PC-9 (cell line): ENCODE measurements around the gene MRM3. TPM values are rescaled to one million over a fixed set of nuclear protein-coding genes. Genes with fewer than 3 reads are reported as not detected.
A peak's percentile ranks its signal among the peaks of the same experiment; 100 is the strongest.

ENCODE experiments used
- Bru-seq: library from RNA; stranded (reverse); fragments of 400-500 nt; gene quantifications from one replicate; lab custom pipeline; 2021; lab: Mats Ljungman, UMichigan
- BruChase-seq, 2 experiments: library from RNA; stranded (reverse); fragments of 400-500 nt; gene quantifications; one replicate each; lab custom pipeline; 2021; lab: Mats Ljungman, UMichigan
- BruUV-seq: library from RNA; stranded (reverse); fragments of 400-500 nt; replicated peaks from 2 replicates; lab custom pipeline; 2021; lab: Mats Ljungman, UMichigan
- CTCF ChIA-PET: fragments of 300-600 bp; sonication (Branson Sonifier 250); formaldehyde crosslinking; loops from one replicate; lab custom pipeline; 2022; ENCODE audit warnings: antibody characterized with exemption; lab: Charles Lee
- POLR2A ChIA-PET: fragments of 300-600 bp; sonication (Branson Sonifier 250); formaldehyde crosslinking; loops from one replicate; lab custom pipeline; 2022; ENCODE audit warnings: antibody characterized with exemption; ENCODE audit not compliant: unreplicated experiment; lab: Charles Lee
- DNase-seq, 2 experiments: peaks; one replicate each; pipeline versions ENCODE4 v3.0.0 to v3.0.0-alpha.2; 2015 to 2022; ENCODE audit warnings: mixed read lengths in 1 of 2
- H2AFZ ChIP-seq: fragments of 200-600 bp; sonication (generic); 2 replicates; pipeline ENCODE4 v1.8.1; 2017; ENCODE audit warnings: antibody characterized with exemption
- H3F3A ChIP-seq: fragments of 200-600 bp; sonication (generic); 2 replicates; pipeline ENCODE4 v1.8.1; 2017; ENCODE audit warnings: antibody characterized with exemption, mild to moderate bottlenecking, low read depth; ENCODE audit not compliant: insufficient read depth
- H3K27ac ChIP-seq: fragments of 200-600 bp; sonication (generic); 2 replicates; pipeline ENCODE4 v1.6.1; 2016; ENCODE audit warnings: mixed run types
- H3K27me3 ChIP-seq: fragments of 200-600 bp; sonication (generic); 2 replicates; pipeline ENCODE4 v1.6.1; 2016; ENCODE audit warnings: low read depth, mixed run types; ENCODE audit not compliant: insufficient read depth
- H3K36me3 ChIP-seq: fragments of 200-600 bp; sonication (generic); 2 replicates; pipeline ENCODE4 v1.6.1; 2016; ENCODE audit warnings: low read depth, mixed run types
- H3K4me1 ChIP-seq: fragments of 200-600 bp; sonication (generic); replicated peaks from 2 replicates; pipeline ENCODE4 v1.6.1; 2016; ENCODE audit warnings: mixed run types; ENCODE audit not compliant: insufficient read depth
- H3K4me2 ChIP-seq: fragments of 200-600 bp; sonication (generic); 2 replicates; pipeline ENCODE4 v1.6.1; 2017; ENCODE audit warnings: mixed run types
- H3K4me3 ChIP-seq: fragments of 200-600 bp; sonication (generic); 2 replicates; pipeline ENCODE4 v1.6.1; 2016; ENCODE audit warnings: mixed run types
- H3K79me2 ChIP-seq: fragments of 200-600 bp; sonication (generic); 2 replicates; pipeline ENCODE4 v1.6.1; 2017; ENCODE audit warnings: low read depth, mixed run types
- H3K9me2 ChIP-seq: fragments of 200-600 bp; sonication (generic); 2 replicates; pipeline ENCODE4 v1.8.1; 2017; ENCODE audit warnings: mild to moderate bottlenecking; ENCODE audit not compliant: insufficient read depth
- H3K9me3 ChIP-seq: fragments of 200-600 bp; sonication (generic); 2 replicates; pipeline ENCODE4 v1.8.1; 2016; ENCODE audit warnings: low read depth; ENCODE audit not compliant: insufficient read depth
- H4K20me1 ChIP-seq: fragments of 200-600 bp; sonication (generic); 2 replicates; pipeline ENCODE4 v1.8.1; 2017; ENCODE audit not compliant: insufficient read depth
- CTCF ChIP-seq: fragments of 200-600 bp; sonication (generic); conservative IDR thresholded peaks from 2 replicates; pipeline ENCODE4 v1.6.1; 2017; ENCODE audit warnings: mixed run types, antibody characterized with exemption, mild to moderate bottlenecking, moderate library complexity
- EZH2 ChIP-seq: fragments of 200-600 bp; sonication (generic); IDR thresholded peaks from 2 replicates; pipeline ENCODE4 v1.8.0; 2017; ENCODE audit warnings: antibody characterized with exemption, low read depth
- intact Hi-C: fragments of 100-400 bp; cut with micrococcal nuclease; formaldehyde crosslinking; loops from one replicate; pipeline ENCODE4 v1.10.0; 2022; ENCODE audit not compliant: unreplicated experiment
- long read RNA-seq: library from polyadenylated mRNA; stranded (forward); transcript quantifications from one replicate; pipeline ENCODE4 v2.0.0, GENCODE V29; 2022
- total RNA-seq: library from RNA; stranded (reverse); gene quantifications from 2 replicates; pipeline ENCODE4 v1.2.3, GENCODE V29; 2021

The MRM3 gene
- total RNA-seq, result 23.2 and 25.0 TPM in 2 replicates
- Bru-seq, nascent RNA, result percentile 80 among the genes with signal in this experiment
- percentile 74 among the genes with signal in this experiment for BruChase-seq, experiment 1, labeled RNA remaining after a 2-hour chase
- percentile 74 among the genes with signal in this experiment for BruChase-seq, experiment 2, labeled RNA remaining after a 6-hour chase
- long read RNA-seq, transcript MRM3-201 (4 exons, 1,809 nt), result major isoform, 62 of 73 reads
- long read RNA-seq, transcript MRM3-203 (3 exons, 727 nt), result minor isoform, 5 of 73 reads
- long read RNA-seq, partial matches to known transcripts, result 0 of 73 reads
- long read RNA-seq, other reads (novel, unspliced or antisense), result 5 of 73 reads

GRCh38 chr17:781805-782731, at the start of gene MRM3, which contains the start of gene GLOD4:
TSS of gene MRM3 (plus strand) at chr17:782353. CDS start at chr17:782379, 26 bp downstream.
TSS of gene GLOD4 (minus strand) at chr17:782280. CDS start at chr17:782255, 25 bp downstream.
- peak within 1 kb of the TSS; percentile 92 for H3K4me3 ChIP-seq
- intact Hi-C loops, result loop anchor here (2.0 to 5.0 kb wide), 2 partner anchors 199 to 215 kb away; partner anchors contain the start of gene TIMM22
- TSS peak; percentile 56 for BruUV-seq
- H3K4me1 ChIP-seq, result peaks cover 17% of the 10 kb centered on the region
- peak; percentile 67 to 90 for DNase-seq
- H3K27ac ChIP-seq, result peak within 1 kb of the TSS; percentile 47
- H3K4me2 ChIP-seq, result peak within 1 kb of the TSS; percentile 90
- H3K27me3 ChIP-seq, result no peaks in the 10 kb centered on the region
- H3K9me2 ChIP-seq, result no peaks in the 10 kb centered on the region
- H4K20me1 ChIP-seq, result peaks cover 3% of the 10 kb centered on the region; the same call in 1 of the 2 replicates
- CTCF ChIA-PET, result interaction anchor here (1.4 to 2.6 kb wide), 2 partner anchors 198 to 214 kb away, joined by 4 to 13 read pairs; partner anchors contain the start of genes NXN and TIMM22
- H3K36me3 ChIP-seq, result 0 out of 2 replicates have a peak, but pooled peaks cover 12% of the 10 kb centered on the region
- H3F3A ChIP-seq, result no peaks in the 10 kb centered on the region; the same call in 1 of the 2 replicates
- H3K79me2 ChIP-seq, result peaks cover 72% of the 10 kb centered on the region
- H2AFZ ChIP-seq, result peak within 1 kb of the TSS; percentile 96
- 0 out of 2 replicates have a peak, but pooled peaks have one; percentile 16 for TF ChIP-seq CTCF
- no peak for TF ChIP-seq EZH2
- POLR2A ChIA-PET, result interaction anchor here (0.5 to 0.8 kb wide), 6 partner anchors 43 to 215 kb away, joined by 3 to 5 read pairs (median 4); partner anchors contain the start of gene TIMM22
- H3K9me3 ChIP-seq, result no peaks in the 10 kb centered on the region

GRCh38 chr17:732902-733720, 49.0 kb upstream of the MRM3 start:
- CTCF ChIA-PET, result no interaction called here
- no peaks in the 10 kb centered on the region for H3K9me2 ChIP-seq
- H3K36me3 ChIP-seq, result peaks cover 8% of the 10 kb centered on the region; the same call in 1 of the 2 replicates
- H4K20me1 ChIP-seq, result peaks cover 12% of the 10 kb centered on the region; the same call in 1 of the 2 replicates
- peak overlapping the region; percentile 75 for H2AFZ ChIP-seq
- intact Hi-C loops, result no loop called here
- no peak overlapping the region for H3K27ac ChIP-seq
- TF ChIP-seq CTCF (no peak), EZH2 (no peak)
- no peaks in the 10 kb centered on the region for H3K9me3 ChIP-seq
- DNase-seq, result peak; percentile 29 to 47
- H3K79me2 ChIP-seq, result peaks cover 21% of the 10 kb centered on the region
- H3K4me3 ChIP-seq, result peak overlapping the region; percentile 96
- peak overlapping the region; percentile 88 for H3K4me2 ChIP-seq
- peaks cover 39% of the 10 kb centered on the region for H3F3A ChIP-seq
- H3K27me3 ChIP-seq, result no peaks in the 10 kb centered on the region
- BruUV-seq, result no TSS peak
- H3K4me1 ChIP-seq, result peaks cover 12% of the 10 kb centered on the region
- POLR2A ChIA-PET, result interaction anchor here (0.5 to 0.7 kb wide), 3 partner anchors 22 to 1094 kb away, joined by 3 to 11 read pairs (median 4); no protein-coding TSS in a partner anchor
